ENCODE results near the gene STYX. TPM values are rescaled to one million over a fixed set of nuclear protein-coding genes. Genes with fewer than 3 reads are reported as not detected.
A peak's percentile ranks its signal among the peaks of the same experiment; 100 is the strongest.

Gene STYX
- total RNA-seq, 1 donor from 2014 or later = 29.8 TPM

DNA sequence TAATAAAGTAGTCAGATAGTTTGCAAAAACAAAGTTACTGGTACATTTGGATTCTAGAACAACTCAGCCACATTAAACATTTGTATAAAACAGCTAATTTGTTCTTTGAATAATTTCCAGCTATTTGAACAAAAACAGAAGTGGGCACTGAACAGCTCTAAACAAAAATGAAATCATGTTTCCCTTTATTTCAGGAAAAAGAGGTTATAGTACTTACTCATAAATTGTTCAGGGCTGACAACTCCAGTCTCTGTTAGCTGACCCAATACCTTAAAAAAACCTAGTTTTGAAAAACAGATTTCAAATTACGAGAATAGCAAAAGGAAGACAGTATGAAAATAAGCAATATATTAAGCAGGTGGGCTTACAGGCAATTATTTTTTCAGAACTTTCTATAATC lies 53.2 kb downstream of the STYX start:
- FAIRE-seq (no peak), DNase-seq (ENCODE audit: low spot score in 2 of 2) (no peak)

GRCh38 chr14:52786887-52787286 lies 56.9 kb downstream of the STYX start:
- no peak for DNase-seq (ENCODE audit: low spot score in 2 of 2)
- FAIRE-seq = no peak

GRCh38 chr14:52789118-52789517 lies 59.2 kb downstream of the STYX start:
- DNase-seq (ENCODE audit: low spot score in 2 of 2) = no peak
- FAIRE-seq = no peak

DNA sequence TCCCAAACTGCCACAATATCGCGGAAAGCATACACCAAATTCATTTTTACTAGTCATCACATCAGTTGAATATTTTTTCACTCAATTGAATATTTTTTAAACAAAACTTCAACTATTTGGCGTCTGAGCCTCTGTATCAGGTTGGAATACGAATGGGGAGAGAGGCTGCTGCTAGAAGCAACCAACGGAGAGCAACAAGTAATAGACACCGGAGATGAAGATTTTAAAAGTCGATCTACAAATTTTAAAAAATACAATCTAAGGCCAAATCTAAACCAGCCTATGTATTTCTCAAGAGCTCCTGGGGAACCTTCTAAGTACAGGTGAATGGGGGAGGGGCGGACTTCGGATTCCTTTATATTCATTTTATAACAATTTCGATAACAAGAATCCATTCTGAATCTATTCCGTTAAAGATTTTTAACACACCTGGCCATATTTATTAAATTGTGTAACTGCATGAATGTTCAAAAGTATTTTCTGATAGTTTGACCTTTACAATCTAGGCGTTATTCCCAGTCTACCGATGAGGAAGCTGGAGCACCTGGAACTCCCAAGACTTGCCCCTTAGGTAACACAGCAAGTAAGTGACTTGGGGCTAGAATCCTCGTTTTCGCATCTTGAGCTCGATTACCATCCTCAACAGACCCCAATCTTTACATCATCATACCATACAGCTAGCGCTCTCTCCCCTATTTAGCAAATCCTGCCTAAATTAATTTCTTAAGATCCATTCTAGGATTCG lies 60.2 kb downstream of the STYX start:
- peak in 1 of 2 donors; percentile 20 for DNase-seq (ENCODE audit: low spot score in 2 of 2)

DNA sequence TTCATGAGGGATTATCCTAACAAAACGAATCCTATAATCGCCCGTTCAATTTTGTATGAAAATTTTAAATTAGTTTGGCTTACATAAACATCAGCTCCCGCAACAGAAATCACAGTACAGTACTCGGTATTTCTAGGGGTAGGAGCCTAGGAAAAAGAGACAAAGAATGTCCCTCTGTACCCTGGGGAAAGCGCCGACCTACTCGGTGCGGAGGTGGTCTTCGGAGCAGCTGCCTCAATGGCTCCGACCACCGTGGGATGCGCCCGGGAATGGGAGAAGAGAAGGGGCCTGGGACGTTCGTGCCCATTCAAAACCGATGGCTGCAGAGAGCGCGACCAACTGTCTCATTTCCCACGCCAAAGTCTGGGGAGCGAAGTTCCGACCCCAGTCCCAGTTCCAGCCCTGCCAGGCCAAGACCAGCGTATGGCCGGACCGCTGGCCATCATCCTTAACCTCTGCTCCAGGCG lies 60.8 kb downstream of the STYX start:
- FAIRE-seq (no peak), DNase-seq (ENCODE audit: low spot score in 2 of 2) (peak; percentile 11 to 37)

More for the DNA sequence above, 60.2 kb downstream of the STYX start:
- FAIRE-seq = no peak

GRCh38 chr14:52791223-52792096 lies 61.5 kb downstream of the STYX start, which contains the start of gene GNPNAT1:
GNPNAT1 (minus strand) TSS chr14:52791607; CDS start chr14:52784650, 6,957 bp downstream.
- FAIRE-seq (no peak), DNase-seq (ENCODE audit: low spot score in 2 of 2) (peak; percentile 87 to 91)

DNA sequence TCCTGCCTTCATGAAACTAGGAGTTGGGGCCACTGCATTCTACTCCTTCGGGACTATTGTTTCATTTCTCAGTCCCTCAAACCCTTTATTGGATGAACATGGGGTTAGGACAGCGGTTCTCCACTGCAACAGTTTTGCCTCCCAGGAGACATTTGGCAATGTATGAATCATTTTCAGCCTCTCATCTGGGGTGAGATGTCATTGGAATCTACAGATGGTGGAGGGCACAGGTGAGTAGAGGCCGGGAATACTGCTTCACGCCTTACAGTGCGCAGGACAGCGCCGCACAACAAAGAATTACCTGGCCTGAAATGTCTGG lies 62.1 kb downstream of the STYX start:
- FAIRE-seq = no peak
- no peak for DNase-seq (ENCODE audit: low spot score in 2 of 2)

GRCh38 chr14:52793061-52793460 lies 63.1 kb downstream of the STYX start:
- DNase-seq (ENCODE audit: low spot score in 2 of 2) = no peak
- FAIRE-seq = no peak

DNA sequence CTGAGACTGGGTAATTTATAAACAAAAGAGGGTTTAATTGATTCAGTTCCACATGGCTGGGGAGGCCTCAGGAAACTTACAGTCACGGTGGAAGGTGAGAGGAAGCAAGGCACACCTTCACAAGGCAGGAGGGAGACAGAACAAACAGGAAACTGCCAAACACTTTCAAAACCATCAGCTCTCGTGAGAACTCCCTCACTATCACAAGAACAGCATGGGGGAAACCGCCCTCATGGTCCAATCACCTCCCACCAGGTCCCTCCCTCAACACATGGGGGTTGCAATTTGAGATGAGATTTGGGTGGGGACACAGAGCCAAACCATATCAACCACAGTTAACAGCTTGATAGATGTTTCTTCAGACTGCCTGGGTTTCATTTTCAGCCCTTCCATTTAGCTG lies 67.7 kb downstream of the STYX start:
- DNase-seq (ENCODE audit: low spot score in 2 of 2) = no peak
- FAIRE-seq = no peak

DNA sequence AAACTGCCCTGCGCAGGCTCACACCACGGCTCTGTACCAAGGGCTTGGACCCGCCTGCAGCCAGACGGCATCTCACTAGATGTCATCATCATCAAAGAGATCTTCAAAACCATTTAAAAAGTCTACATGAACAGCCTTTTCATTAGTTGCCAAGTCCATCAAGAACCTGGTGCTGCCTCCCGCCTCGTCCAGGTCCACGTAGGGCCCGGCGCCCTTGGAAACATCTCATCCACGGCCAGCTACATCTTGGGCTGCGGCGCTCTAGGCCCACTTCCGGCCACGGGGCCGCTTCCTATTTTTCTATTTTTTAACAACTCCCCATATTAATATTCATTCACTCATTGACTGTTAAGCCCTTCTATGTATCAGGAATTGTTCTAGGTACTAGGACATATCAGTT lies 68.9 kb downstream of the STYX start:
- FAIRE-seq (no peak), DNase-seq (ENCODE audit: low spot score in 2 of 2) (no peak)

DNA sequence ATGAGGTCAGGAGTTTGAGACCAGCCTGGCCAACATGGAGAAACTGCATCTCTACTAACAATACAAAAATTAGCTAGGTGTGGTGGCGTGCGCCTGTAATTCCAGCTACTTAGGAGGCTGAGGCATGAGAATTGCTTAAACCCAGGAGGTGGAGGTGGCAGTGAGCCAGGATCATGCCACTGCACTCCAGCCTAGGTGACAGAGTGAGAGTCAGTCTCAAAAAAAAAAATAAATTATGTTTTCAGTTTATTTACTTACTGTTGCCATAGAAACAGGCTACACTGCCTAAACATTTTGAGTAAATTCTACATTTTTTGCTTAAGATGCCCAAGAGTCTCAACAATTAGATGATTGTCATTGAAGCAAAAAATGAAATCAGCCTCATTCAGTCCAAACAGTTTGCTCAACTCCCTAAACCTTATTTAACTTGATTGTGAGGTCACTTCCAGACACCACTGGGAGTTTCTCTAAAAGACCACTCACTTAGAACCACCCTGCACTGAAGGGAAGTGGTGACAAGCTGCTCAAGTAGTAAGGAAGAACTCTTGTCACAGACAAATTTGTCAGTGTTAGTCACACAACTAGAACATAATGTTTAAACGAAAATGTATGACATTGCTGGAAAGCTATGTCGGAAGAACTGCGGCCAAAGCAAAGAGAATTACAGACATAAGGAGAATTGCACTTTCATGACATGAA lies 71.2 kb downstream of the STYX start:
- DNase-seq (ENCODE audit: low spot score in 2 of 2) = no peak
- no peak for FAIRE-seq

- DNase-seq (ENCODE audit: low spot score in 2 of 2) (no peak), FAIRE-seq (no peak)
Observed at GRCh38 chr14:52802597-52802996, 72.6 kb downstream of the STYX start.

GRCh38 chr14:52806115-52806514 lies 76.1 kb downstream of the STYX start:
- DNase-seq (ENCODE audit: low spot score in 2 of 2) (no peak), FAIRE-seq (no peak)

DNA sequence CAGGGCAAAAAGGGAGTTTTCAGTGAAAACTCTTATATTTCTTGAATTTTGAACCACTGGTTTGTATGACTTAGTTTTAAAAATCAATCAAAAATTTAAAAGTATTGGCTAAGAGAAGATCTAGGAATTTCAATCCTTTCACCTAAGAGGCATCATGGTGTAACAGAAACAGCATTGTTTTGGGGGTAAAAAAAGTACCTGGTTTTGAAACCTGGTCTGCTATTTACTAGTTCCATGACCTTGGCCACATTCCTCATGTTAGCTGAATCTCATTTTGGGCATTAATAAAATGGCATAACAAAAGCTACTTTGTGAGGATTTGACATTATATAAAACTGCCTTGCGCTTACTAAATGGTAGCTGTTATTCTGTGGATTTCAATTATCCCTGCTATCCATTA lies 78.1 kb downstream of the STYX start:
- FAIRE-seq = no peak

GRCh38 chr14:52821805-52822250 lies 91.9 kb downstream of the STYX start:
- DNase-seq (ENCODE audit: low spot score in 2 of 2) = no peak
- no peak for FAIRE-seq

More for the DNA sequence above, 78.1 kb downstream of the STYX start:
- no peak for DNase-seq (ENCODE audit: low spot score in 2 of 2)

DNA sequence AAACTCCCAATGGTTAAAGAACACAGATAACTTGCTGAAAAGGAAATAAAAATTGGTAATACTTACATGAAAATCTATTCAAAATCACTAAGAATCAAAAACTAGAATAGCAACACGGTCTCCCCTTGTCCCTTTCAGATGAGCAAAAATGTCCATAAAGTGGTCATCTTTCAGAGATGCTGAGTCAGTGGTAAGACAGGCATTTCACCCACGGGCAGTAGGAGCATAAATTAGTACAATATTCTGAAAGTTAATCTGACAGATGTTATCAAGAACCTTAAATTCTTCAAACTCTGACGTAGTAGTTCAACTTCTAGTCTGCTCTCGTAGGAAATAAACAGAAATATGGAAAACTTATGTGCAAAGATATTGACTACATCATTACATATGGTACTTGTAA lies 94.5 kb downstream of the STYX start:
- no peak for DNase-seq (ENCODE audit: low spot score in 2 of 2)
- FAIRE-seq = no peak

Small RNA genes lying within 50 kb of the gene (small RNA-seq; reads per million reads assigned to genes)
- gene AL139317.2 = not detected

Other genes with a start within 250 kb of the STYX start
- gene TXNDC16, start 177.7 kb upstream of the STYX start, total RNA-seq = 77.9 TPM
- 25.3 TPM for gene GPR137C, start 177.3 kb upstream of the STYX start, total RNA-seq
- gene ERO1A, start 34.6 kb upstream of the STYX start, total RNA-seq = 25.7 TPM
- 106 TPM for gene PSMC6, start 23.0 kb upstream of the STYX start, total RNA-seq
- 30.6 TPM for gene GNPNAT1, start 61.4 kb downstream of the STYX start, total RNA-seq
- gene FERMT2, start 220.9 kb downstream of the STYX start, total RNA-seq = 75.8 TPM

Data from frontal cortex (tissue), 4 donors.